HepG2 (cell line): ENCODE results near the gene BEST2. TPM values are rescaled to one million over a fixed set of nuclear protein-coding genes. Genes with fewer than 3 reads are reported as not detected.

ENCODE experiments used
- CENPX ChIP-seq: sonication (generic); formaldehyde crosslinking; IDR thresholded peaks from 2 replicates; pipeline ENCODE4 v1.9.0; 2021; ENCODE audit warnings: mild to moderate bottlenecking, missing genetic modification reagents, moderate library complexity
- ELF1 ChIP-seq: sonication (generic); formaldehyde crosslinking; IDR thresholded peaks from 2 replicates; pipeline ENCODE4 v1.4.0; 2020; ENCODE audit warnings: missing genetic modification reagents
- FOXO1 ChIP-seq: sonication (generic); formaldehyde crosslinking; IDR thresholded peaks from 2 replicates; pipeline ENCODE4 v1.4.0; 2020; ENCODE audit warnings: missing genetic modification reagents
- IKZF4 ChIP-seq: sonication (generic); formaldehyde crosslinking; IDR thresholded peaks from 2 replicates; pipeline ENCODE4 v1.5.1; 2020; ENCODE audit warnings: borderline replicate concordance, mild to moderate bottlenecking, low read depth, missing genetic modification reagents; ENCODE audit errors: not compliant biosample characterization
- LCORL ChIP-seq, 2 experiments: fragments of 450-650 bp in 1 of 2; sonication (generic) in 1 of 2; formaldehyde crosslinking in 1 of 2; IDR thresholded peaks; 2 replicates each; pipeline versions ENCODE4 v1.5.0 to v1.6.1; 2017 to 2020; ENCODE audit warnings: antibody characterized with exemption in 1 of 2, missing genetic modification reagents in 1 of 2
- MLLT10 ChIP-seq: sonication (generic); formaldehyde crosslinking; IDR thresholded peaks from 2 replicates; pipeline ENCODE4 v1.4.0; 2020; ENCODE audit warnings: missing genetic modification reagents
- PAWR ChIP-seq: sonication (generic); formaldehyde crosslinking; IDR thresholded peaks from 2 replicates; pipeline ENCODE4 v1.4.0; 2020; ENCODE audit warnings: missing genetic modification reagents, mild to moderate bottlenecking, borderline replicate concordance
- RBFOX2 ChIP-seq: fragments of 200-400 bp; formaldehyde crosslinking; IDR thresholded peaks from 2 replicates; pipeline ENCODE4 v1.6.1; 2017; ENCODE audit warnings: low read depth, mild to moderate bottlenecking, low read length
- RFX1 ChIP-seq: fragments of 450-650 bp; IDR thresholded peaks from 2 replicates; pipeline ENCODE4 v1.6.1; 2017
- TAF1 ChIP-seq: sonication (generic); formaldehyde crosslinking; IDR thresholded peaks from 2 replicates; pipeline ENCODE4 v1.4.0; 2020; ENCODE audit warnings: missing genetic modification reagents
- ZFP1 ChIP-seq: IDR thresholded peaks from 2 replicates; pipeline ENCODE4 v1.6.1; 2016
- ZMYM2 ChIP-seq: sonication (generic); formaldehyde crosslinking; IDR thresholded peaks from 2 replicates; pipeline ENCODE4 v1.8.0; 2022; ENCODE audit warnings: mild to moderate bottlenecking, missing genetic modification reagents
- ZNF143 ChIP-seq: sonication (generic); formaldehyde crosslinking; IDR thresholded peaks from 2 replicates; pipeline ENCODE4 v1.4.0; 2020; ENCODE audit warnings: missing genetic modification reagents
- ZNF451 ChIP-seq: sonication (generic); formaldehyde crosslinking; IDR thresholded peaks from 2 replicates; pipeline ENCODE4 v1.5.0; 2020; ENCODE audit warnings: mild to moderate bottlenecking, missing genetic modification reagents
- ZNF552 ChIP-seq: sonication (generic); formaldehyde crosslinking; IDR thresholded peaks from 2 replicates; pipeline ENCODE4 v1.9.0; 2022; ENCODE audit warnings: missing genetic modification reagents, mild to moderate bottlenecking, borderline replicate concordance
- polyA plus RNA-seq, 8 experiments: library from polyadenylated mRNA; depleted of rRNA in 3 of 8; stranded (reverse) in 7 of 8; unstranded in 1 of 8; fragments of >200 nt; fragmentation: Illumina TruSeq in 4 of 8; extraction: Trizol in 4 of 8; gene quantifications; 2 replicates each; pipeline versions ENCODE4 v1.2.1 to v1.2.3, GENCODE V29; 2011 to 2016; ENCODE audit warnings: low read depth in 4 of 8, missing spikeins in 1 of 8, mixed read lengths in 1 of 8; ENCODE audit not compliant: insufficient read depth in 1 of 8
- total RNA-seq, 5 experiments: library from RNA; depleted of rRNA; stranded (reverse); fragments of >200 nt; fragmentation: Illumina TruSeq; extraction: Trizol; gene quantifications; 2 replicates each; pipeline ENCODE4 v1.2.3, GENCODE V29; 2016; ENCODE audit warnings: low read depth in 1 of 5
- TF ChIP-seq, protein P1 (sequence below): sonication (generic); formaldehyde crosslinking; IDR thresholded peaks from 2 replicates; pipeline ENCODE4 v1.5.0; 2020; ENCODE audit warnings: mild to moderate bottlenecking, missing genetic modification reagents
- TF ChIP-seq, protein P2 (sequence below): sonication (generic); formaldehyde crosslinking; IDR thresholded peaks from 2 replicates; pipeline ENCODE4 v1.8.1; 2023; ENCODE audit warnings: mild to moderate bottlenecking, missing genetic modification reagents, borderline replicate concordance
- TF ChIP-seq, protein P3 (sequence below): sonication (generic); formaldehyde crosslinking; IDR thresholded peaks from 2 replicates; pipeline ENCODE4 v1.5.0; 2020; ENCODE audit warnings: missing genetic modification reagents
- TF ChIP-seq, protein P4 (sequence below): sonication (generic); formaldehyde crosslinking; IDR thresholded peaks from 2 replicates; pipeline ENCODE4 v1.5.1; 2020; ENCODE audit warnings: missing genetic modification reagents, mild to moderate bottlenecking, borderline replicate concordance
- TF ChIP-seq, protein P5 (sequence below): sonication (generic); formaldehyde crosslinking; IDR thresholded peaks from 2 replicates; pipeline ENCODE4 v1.4.0; 2020; ENCODE audit warnings: missing genetic modification reagents, mild to moderate bottlenecking, borderline replicate concordance

BEST2 gene
- total and polyA plus RNA-seq, 2 of the 13 experiments (the other 11 are each of a cell fraction or from before 2014, with no cell fraction given), result not detected

DNA sequence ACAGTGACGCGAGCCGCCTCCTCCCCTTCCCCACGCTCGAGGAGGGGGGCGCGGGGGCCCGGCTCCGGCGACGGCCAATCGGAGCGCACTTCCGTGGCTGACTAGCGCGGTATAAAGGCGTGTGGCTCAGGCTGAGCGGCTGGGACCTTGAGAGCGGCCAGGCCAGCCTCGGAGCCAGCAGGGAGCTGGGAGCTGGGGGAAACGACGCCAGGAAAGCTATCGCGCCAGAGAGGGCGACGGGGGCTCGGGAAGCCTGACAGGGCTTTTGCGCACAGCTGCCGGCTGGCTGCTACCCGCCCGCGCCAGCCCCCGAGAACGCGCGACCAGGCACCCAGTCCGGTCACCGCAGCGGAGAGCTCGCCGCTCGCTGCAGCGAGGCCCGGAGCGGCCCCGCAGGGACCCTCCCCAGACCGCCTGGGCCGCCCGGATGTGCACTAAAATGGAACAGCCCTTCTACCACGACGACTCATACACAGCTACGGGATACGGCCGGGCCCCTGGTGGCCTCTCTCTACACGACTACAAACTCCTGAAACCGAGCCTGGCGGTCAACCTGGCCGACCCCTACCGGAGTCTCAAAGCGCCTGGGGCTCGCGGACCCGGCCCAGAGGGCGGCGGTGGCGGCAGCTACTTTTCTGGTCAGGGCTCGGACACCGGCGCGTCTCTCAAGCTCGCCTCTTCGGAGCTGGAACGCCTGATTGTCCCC, 39.9 kb downstream of the BEST2 start, which contains the start of gene JUNB (continued):
- TF ChIP-seq, protein P1, sequence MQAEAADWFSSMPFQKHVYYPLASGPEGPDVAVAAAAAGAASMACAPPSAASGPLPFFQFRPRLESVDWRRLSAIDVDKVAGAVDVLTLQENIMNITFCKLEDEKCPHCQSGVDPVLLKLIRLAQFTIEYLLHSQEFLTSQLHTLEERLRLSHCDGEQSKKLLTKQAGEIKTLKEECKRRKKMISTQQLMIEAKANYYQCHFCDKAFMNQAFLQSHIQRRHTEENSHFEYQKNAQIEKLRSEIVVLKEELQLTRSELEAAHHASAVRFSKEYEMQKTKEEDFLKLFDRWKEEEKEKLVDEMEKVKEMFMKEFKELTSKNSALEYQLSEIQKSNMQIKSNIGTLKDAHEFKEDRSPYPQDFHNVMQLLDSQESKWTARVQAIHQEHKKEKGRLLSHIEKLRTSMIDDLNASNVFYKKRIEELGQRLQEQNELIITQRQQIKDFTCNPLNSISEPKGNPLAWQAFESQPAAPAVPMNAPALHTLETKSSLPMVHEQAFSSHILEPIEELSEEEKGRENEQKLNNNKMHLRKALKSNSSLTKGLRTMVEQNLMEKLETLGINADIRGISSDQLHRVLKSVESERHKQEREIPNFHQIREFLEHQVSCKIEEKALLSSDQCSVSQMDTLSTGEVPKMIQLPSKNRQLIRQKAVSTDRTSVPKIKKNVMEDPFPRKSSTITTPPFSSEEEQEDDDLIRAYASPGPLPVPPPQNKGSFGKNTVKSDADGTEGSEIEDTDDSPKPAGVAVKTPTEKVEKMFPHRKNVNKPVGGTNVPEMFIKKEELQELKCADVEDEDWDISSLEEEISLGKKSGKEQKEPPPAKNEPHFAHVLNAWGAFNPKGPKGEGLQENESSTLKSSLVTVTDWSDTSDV (CRISPR knock-in tag), result no peak
- TF ChIP-seq, protein P2, sequence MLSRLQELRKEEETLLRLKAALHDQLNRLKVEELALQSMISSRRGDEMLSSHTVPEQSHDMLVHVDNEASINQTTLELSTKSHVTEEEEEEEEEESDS (CRISPR knock-in tag), result no peak
- TF ChIP-seq LCORL (IDR thresholded peaks at IDR 0.05) (no peak), LCORL (CRISPR knock-in tag; IDR thresholded peaks at IDR 0.05) (peak; percentile 61), RFX1 (no peak), MLLT10 (CRISPR knock-in tag) (no peak), TAF1 (CRISPR knock-in tag) (peak; percentile 99), ELF1 (peak; percentile 97), ZNF552 (CRISPR knock-in tag) (peak; percentile 90; the same call in 1 of the 2 replicates), FOXO1 (CRISPR knock-in tag) (peak; percentile 98), ZNF143 (CRISPR knock-in tag) (0 out of 2 replicates have a peak, but pooled peaks have one; percentile 17), CENPX (CRISPR knock-in tag) (no peak), ZFP1 (CRISPR knock-in tag) (no peak), ZNF451 (CRISPR knock-in tag) (peak; percentile 67; the same call in 1 of the 2 replicates), ZMYM2 (CRISPR knock-in tag) (no peak; the same call in 1 of the 2 replicates), PAWR (CRISPR knock-in tag) (0 out of 2 replicates have a peak, but pooled peaks have one; percentile 5), RBFOX2 (peak; percentile 100), IKZF4 (CRISPR knock-in tag) (no peak)
- TF ChIP-seq, protein P3, sequence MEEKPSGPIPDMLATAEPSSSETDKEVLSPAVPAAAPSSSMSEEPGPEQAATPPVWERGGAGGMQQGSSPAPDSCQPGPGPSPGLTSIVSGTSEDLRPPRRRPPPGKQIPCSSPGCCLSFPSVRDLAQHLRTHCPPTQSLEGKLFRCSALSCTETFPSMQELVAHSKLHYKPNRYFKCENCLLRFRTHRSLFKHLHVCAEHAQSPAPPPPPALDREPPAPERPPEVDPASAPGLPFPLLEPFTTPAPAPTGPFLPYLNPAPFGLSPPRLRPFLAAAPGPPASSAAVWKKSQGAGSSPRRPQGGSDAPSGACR (CRISPR knock-in tag), result 0 out of 2 replicates have a peak, but pooled peaks have one; percentile 58
- TF ChIP-seq, protein P4, sequence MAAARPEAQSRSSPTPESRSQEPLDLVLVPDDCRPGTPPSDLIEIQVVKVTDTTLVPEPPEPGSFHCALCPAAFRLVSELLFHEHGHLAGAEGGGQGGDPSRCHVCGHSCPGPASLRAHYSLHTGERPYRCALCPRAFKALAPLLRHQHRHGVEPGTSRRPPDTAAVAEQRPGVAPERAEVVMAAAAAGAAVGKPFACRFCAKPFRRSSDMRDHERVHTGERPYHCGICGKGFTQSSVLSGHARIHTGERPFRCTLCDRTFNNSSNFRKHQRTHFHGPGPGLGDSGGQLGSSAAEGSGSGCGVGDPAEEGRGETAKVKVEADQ (CRISPR knock-in tag), result no peak; the same call in 1 of the 2 replicates
- TF ChIP-seq, protein P5, sequence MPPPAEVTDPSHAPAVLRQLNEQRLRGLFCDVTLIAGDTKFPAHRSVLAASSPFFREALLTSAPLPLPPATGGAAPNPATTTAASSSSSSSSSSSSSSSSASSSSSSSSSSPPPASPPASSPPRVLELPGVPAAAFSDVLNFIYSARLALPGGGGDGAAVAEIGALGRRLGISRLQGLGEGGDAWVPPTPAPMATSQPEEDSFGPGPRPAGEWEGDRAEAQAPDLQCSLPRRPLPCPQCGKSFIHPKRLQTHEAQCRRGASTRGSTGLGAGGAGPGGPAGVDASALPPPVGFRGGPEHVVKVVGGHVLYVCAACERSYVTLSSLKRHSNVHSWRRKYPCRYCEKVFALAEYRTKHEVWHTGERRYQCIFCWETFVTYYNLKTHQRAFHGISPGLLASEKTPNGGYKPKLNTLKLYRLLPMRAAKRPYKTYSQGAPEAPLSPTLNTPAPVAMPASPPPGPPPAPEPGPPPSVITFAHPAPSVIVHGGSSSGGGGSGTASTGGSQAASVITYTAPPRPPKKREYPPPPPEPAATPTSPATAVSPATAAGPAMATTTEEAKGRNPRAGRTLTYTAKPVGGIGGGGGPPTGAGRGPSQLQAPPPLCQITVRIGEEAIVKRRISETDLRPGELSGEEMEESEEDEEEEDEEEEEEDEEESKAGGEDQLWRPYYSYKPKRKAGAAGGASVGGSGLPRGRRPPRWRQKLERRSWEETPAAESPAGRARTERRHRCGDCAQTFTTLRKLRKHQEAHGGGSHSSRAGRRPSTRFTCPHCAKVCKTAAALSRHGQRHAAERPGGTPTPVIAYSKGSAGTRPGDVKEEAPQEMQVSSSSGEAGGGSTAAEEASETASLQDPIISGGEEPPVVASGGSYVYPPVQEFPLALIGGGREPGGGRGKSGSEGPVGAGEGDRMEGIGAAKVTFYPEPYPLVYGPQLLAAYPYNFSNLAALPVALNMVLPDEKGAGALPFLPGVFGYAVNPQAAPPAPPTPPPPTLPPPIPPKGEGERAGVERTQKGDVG (CRISPR knock-in tag), result no peak
